Upper lobe of left lung (tissue), 6 donors: ENCODE data around the gene CAPN3. TPM values are rescaled to one million over a fixed set of nuclear protein-coding genes. Genes with fewer than 3 reads are reported as not detected.

Source experiments
- ATAC-seq, 2 donors: fragments of 200-7000 bp; cut with Tn5 transposase; one replicate each; pipeline ENCODE4 v1.9.1; 2022; ENCODE audit warnings: mild to moderate bottlenecking in 2 of 2, moderate library complexity in 2 of 2; ENCODE audit not compliant: low FRiP score in 2 of 2
- DNase-seq, 2 donors: peaks; one replicate each; pipeline ENCODE4 v3.0.0-alpha.2; 2019 to 2020
- H3K27ac ChIP-seq, 4 donors: fragments of 200-600 bp; sonication (generic); one replicate each; pipeline ENCODE4 v1.5.1; 2016 to 2019
- H3K27me3 ChIP-seq, 4 donors: fragments of 200-600 bp; sonication (generic); one replicate each; pipeline ENCODE4 v1.5.1; 2017 to 2019
- H3K36me3 ChIP-seq, 4 donors: fragments of 200-600 bp; sonication (generic); one replicate each; pipeline ENCODE4 v1.5.1; 2016 to 2019
- H3K4me1 ChIP-seq, 4 donors: fragments of 200-600 bp; sonication (generic); one replicate each; pipeline ENCODE4 v1.5.1; 2018 to 2019
- H3K4me3 ChIP-seq, 4 donors: fragments of 200-600 bp; sonication (generic); one replicate each; pipeline ENCODE4 v1.5.1; 2017 to 2019; ENCODE audit warnings: mild to moderate bottlenecking in 2 of 4, moderate library complexity in 1 of 4
- H3K9me3 ChIP-seq, 4 donors: fragments of 200-600 bp; sonication (generic); one replicate each; pipeline ENCODE4 v1.5.1; 2018 to 2019
- EP300 ChIP-seq, 4 donors: sonication (generic); formaldehyde crosslinking; IDR thresholded peaks; one replicate each; pipeline ENCODE4 v1.5.1; 2017; ENCODE audit warnings: antibody characterized with exemption in 4 of 4, control low read depth in 2 of 4
- POLR2A ChIP-seq, 4 donors: fragments of 450-650 bp; IDR thresholded peaks; one replicate each; pipeline ENCODE4 v1.5.1; 2016 to 2017; ENCODE audit warnings: antibody characterized with exemption in 4 of 4, mild to moderate bottlenecking in 2 of 4
- POLR2AphosphoS5 ChIP-seq, 2 donors: sonication (generic); formaldehyde crosslinking; IDR thresholded peaks; one replicate each; pipeline ENCODE4 v1.5.1; 2017; ENCODE audit warnings: antibody characterized with exemption in 2 of 2
- WGBS, 2 donors: methylation state at CpG; one replicate each; pipeline ENCODE4 v1.1.5; 2017 to 2018; 5-methylcytosine and 5-hydroxymethylcytosine counted together
- total RNA-seq, 6 donors: library from RNA; depleted of rRNA in 4 of 6; stranded (reverse); fragments of >200 nt in 4 of 6; gene quantifications; one replicate each; pipeline versions ENCODE4 v1.1.0 to v1.2.1, GENCODE V29; 2016 to 2021
- TF ChIP-seq, protein P1 (sequence below), 6 experiments: fragments of 450-650 bp in 4 of 6; fragments of 200-600 bp in 2 of 6; sonication (generic) in 2 of 6; IDR thresholded peaks; one replicate each; pipeline ENCODE4 v1.5.1; 2016 to 2019; ENCODE audit warnings: antibody characterized with exemption in 6 of 6
- donor health status: DM: no; HTN: no; CAD: no; lungs with moderate emphysema.
- donor health status: DM: no; HTN: yes; CAD: no; lungs with severe emphysema.

CAPN3 gene
- total RNA-seq, 6 donors from 2014 or later, result 24.0 to 369 (median 54.3) TPM

DNA sequence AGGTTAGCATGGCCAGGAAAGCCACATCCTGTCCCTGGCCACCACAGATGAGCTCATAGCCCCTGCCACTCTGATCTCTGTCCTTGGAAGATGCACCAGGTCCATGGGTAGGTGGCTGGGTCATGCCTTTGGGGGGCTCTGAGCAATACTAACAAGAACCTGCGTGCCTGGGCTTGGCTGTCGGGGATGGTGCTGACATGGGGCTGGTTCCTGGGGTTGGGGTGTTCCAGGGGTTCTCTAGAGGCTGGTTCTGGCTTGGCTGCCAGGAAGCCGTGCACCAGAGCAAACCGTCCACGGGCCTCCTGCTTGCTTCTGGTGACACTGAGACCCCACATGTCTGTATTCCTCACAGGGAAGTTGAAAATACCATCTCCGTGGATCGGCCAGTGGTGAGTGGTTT lies 44.1 kb downstream of the CAPN3 start:
- no peak for DNase-seq
- H3K36me3 ChIP-seq, result peaks cover 21 to 40% (median 26%) of the 10 kb centered on the region in 4 donors
- no peak overlapping the region for H3K4me3 ChIP-seq
- H3K9me3 ChIP-seq, result no peaks in the 10 kb centered on the region
- WGBS, 2 donors, result 89 to 100% methylated on average over 2 to 7 of the region's 7 CpGs
- no peak overlapping the region for H3K27ac ChIP-seq
- TF ChIP-seq POLR2A (IDR thresholded peaks at IDR 0.05) (no peak), POLR2AphosphoS5 (IDR thresholded peaks at IDR 0.05) (no peak), EP300 (IDR thresholded peaks at IDR 0.05) (no peak)
- TF ChIP-seq, protein P1, sequence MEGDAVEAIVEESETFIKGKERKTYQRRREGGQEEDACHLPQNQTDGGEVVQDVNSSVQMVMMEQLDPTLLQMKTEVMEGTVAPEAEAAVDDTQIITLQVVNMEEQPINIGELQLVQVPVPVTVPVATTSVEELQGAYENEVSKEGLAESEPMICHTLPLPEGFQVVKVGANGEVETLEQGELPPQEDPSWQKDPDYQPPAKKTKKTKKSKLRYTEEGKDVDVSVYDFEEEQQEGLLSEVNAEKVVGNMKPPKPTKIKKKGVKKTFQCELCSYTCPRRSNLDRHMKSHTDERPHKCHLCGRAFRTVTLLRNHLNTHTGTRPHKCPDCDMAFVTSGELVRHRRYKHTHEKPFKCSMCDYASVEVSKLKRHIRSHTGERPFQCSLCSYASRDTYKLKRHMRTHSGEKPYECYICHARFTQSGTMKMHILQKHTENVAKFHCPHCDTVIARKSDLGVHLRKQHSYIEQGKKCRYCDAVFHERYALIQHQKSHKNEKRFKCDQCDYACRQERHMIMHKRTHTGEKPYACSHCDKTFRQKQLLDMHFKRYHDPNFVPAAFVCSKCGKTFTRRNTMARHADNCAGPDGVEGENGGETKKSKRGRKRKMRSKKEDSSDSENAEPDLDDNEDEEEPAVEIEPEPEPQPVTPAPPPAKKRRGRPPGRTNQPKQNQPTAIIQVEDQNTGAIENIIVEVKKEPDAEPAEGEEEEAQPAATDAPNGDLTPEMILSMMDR (IDR thresholded peaks at IDR 0.05), result no peak
- ATAC-seq, result no peak
- no peaks in the 10 kb centered on the region for H3K27me3 ChIP-seq
- H3K4me1 ChIP-seq, result no peaks in the 10 kb centered on the region

DNA sequence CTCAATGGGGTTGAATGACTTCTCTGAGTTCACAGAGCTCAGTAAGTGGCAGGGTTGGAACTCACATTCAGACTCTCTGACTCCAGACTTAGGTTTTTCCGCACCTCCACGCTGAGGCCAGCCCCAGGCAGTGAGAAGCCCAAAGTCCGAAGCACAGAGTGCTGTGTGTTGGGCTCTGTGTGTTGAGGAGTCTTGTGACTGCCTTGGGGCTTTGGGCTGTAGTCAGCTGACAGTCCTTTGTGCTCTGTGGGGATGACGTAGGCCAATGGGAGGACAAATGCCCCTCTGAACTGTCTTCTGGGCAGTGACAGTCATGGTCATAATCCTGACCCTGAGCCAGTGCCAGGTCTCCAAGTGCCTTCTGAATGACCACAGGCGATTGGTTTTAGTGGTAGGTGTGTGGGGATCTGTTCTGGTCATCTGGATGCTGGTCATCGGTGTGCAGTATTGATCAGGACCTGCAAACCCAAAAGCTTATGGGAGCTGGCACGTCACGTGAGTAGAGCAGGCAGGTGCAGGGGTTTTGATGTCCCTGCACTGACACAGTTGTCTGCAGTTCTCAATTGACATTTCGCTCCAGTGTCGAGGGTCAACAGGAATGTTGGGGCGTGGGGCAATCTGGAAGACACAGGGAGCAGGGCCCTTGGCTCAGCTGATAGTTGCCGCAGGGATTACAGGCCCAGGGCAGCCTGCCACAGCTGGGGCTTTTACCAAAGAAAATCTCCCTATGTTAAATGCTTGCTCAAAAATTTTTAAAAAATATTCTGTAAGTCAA lies 45.3 kb downstream of the CAPN3 start:
- ATAC-seq, result no peak
- Histone ChIP-seq H3K36me3 (peaks cover 16 to 34% (median 24%) of the 10 kb centered on the region in 4 donors), H3K4me3 (no peak overlapping the region), H3K27me3 (no peaks in the 10 kb centered on the region), H3K9me3 (no peaks in the 10 kb centered on the region), H3K4me1 (no peaks in the 10 kb centered on the region), H3K27ac (no peak overlapping the region)
- WGBS, 2 donors, result 86 to 89% methylated on average over 8 to 12 of the region's 12 CpGs
- DNase-seq, result no peak
- TF ChIP-seq, protein P1 (IDR thresholded peaks at IDR 0.05), result no peak
- TF ChIP-seq POLR2A (IDR thresholded peaks at IDR 0.05), result no peak
- no peak for TF ChIP-seq EP300 (IDR thresholded peaks at IDR 0.05)
- TF ChIP-seq POLR2AphosphoS5 (IDR thresholded peaks at IDR 0.05), result no peak

DNA sequence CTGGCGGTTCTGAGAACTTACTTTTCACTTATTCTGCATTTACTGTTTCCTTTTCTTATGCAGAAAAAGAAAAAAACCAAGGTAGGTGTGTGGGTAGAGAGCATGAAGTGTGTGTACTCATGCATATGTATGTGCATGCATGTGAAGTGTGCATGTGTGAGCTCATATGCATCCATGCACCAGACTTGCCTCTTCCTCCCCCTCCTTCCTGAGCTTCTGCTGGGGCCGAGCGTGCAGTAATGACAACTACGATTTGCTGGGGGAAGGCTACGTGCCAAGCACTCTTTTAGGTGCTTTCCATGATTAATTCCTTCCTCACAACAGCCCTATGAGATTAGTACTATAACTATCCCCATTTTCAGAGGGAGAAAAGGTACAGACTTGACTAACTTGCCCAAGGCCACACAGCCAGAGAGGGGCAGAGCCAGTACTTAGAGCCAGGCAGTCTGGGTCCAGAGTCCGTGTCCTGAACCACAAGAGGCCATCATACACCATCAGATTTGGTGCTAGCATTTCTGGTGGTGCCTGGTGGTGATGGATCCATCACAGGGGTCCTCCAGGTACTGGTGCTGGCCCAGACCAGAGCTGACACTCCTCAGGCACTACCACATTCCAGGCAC lies 46.7 kb downstream of the CAPN3 start:
- H3K4me3 ChIP-seq, result no peak overlapping the region
- H3K9me3 ChIP-seq, result no peaks in the 10 kb centered on the region
- ATAC-seq, result peak in 1 of 2 donors; percentile 3
- H3K27me3 ChIP-seq, result no peaks in the 10 kb centered on the region
- H3K27ac ChIP-seq, result no peak overlapping the region
- no peak for TF ChIP-seq POLR2AphosphoS5 (IDR thresholded peaks at IDR 0.05)
- TF ChIP-seq, protein P1 (IDR thresholded peaks at IDR 0.05), result no peak
- TF ChIP-seq EP300 (IDR thresholded peaks at IDR 0.05), result no peak
- TF ChIP-seq POLR2A (IDR thresholded peaks at IDR 0.05), result no peak
- H3K4me1 ChIP-seq, result no peaks in the 10 kb centered on the region
- DNase-seq, result no peak
- WGBS, 2 donors, result 78 to 80% methylated on average over 5 to 6 of the region's 6 CpGs
- H3K36me3 ChIP-seq, result peaks cover 14 to 45% (median 24%) of the 10 kb centered on the region in 4 donors

DNA sequence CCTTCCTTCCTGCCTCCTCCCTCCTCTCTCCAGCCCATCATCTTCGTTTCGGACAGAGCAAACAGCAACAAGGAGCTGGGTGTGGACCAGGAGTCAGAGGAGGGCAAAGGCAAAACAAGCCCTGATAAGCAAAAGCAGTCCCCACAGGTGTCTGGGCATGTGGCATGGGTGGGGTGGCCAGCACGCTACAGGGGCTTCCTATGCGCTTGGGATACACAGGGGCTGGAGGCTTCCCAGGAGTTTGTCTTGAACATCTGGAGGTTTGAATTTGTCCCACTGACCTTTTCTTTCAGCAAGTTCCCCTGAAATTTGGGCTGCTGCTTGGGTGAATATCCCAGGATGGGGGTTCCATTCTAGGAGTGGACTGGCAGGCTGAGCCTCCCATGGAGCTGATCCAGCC lies 48.9 kb downstream of the CAPN3 start:
- TF ChIP-seq, protein P1 (IDR thresholded peaks at IDR 0.05), result no peak
- TF ChIP-seq POLR2A (IDR thresholded peaks at IDR 0.05), result no peak
- no peak for TF ChIP-seq POLR2AphosphoS5 (IDR thresholded peaks at IDR 0.05)
- TF ChIP-seq EP300 (IDR thresholded peaks at IDR 0.05), result no peak
- Histone ChIP-seq H3K27ac (no peak overlapping the region), H3K27me3 (no peaks in the 10 kb centered on the region), H3K9me3 (no peaks in the 10 kb centered on the region), H3K4me1 (no peaks in the 10 kb centered on the region), H3K36me3 (peaks cover 5 to 43% (median 23%) of the 10 kb centered on the region in 4 donors), H3K4me3 (no peak overlapping the region)
- ATAC-seq (no peak), DNase-seq (no peak)
- WGBS, 2 donors, result 31 to 67% methylated on average over 2 to 4 of the region's 4 CpGs
